HG03095 (cell line): ENCODE measurements around the gene MRS2.
A peak's percentile ranks its signal among the peaks of the same experiment; 100 is the strongest.
"Not testable (repeated sequence)": the region's sequence is repeated elsewhere in the genome, so short reads cannot be mapped to it uniquely, and the experiment has no call there.

Source experiments
- ATAC-seq: cut with Tn5 transposase; IDR thresholded peaks from one replicate; pipeline ENCODE4 v1.9.1; 2021; ENCODE audit warnings: moderate library complexity; ENCODE audit not compliant: unreplicated experiment

The MRS2 gene

DNA sequence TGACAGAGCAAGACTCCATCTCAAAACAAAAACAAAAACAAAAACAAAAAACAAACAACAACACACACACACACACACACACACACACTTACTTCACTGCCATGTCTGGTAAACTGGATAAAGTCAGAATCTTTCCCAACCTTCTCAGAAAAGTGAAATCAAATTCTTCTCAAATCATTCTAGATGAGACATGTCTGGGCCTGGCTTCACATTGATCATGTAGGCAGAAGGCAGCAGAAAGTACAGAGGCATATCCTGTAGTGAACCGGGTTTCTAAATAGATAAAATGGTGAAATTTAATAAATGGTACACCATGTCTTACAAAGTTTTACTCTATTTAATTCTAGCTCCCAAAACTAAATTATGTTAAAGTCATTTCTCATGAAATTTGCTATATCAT is 14.9 kb upstream of the MRS2 start:
- no peak for ATAC-seq

- ATAC-seq, result no peak
These were observed 11.5 kb upstream of the MRS2 start for GRCh38 chr6:24391208-24391607.

- ATAC-seq, result peak; percentile 87
These were observed 10.9 kb upstream of the MRS2 start for GRCh38 chr6:24391756-24392405.

- no peak for ATAC-seq
These were observed 8.5 kb upstream of the MRS2 start for GRCh38 chr6:24394061-24394779.

DNA sequence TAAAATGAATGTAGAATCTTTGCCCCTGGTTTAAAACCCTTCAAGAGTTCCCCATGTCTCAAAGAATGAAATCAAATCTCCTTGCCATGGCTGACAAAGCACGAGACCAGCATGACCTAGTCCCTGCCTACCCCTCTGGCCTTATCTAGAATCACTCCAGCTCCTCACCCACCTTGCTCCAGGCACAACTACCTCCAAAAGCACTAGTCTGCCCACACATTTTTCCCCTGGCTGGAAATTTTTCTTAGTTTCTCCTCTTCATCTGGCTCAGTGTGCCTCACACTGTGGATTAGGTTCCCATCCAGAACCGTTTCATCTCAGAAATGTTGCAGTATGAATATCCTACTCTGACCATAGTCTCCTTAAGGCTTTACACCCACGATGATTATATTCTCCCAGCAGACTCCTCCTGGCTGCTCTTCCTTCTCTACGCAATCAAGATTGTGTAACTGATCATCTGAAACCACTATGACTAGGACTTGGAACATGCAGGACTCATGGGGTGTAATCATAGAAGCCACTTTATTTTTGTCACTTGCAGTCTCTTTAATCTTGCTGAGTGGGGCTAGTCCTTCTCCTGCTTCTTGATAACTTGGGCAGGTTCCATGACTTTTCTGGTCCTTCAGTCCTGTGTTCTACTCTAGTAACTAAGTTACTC is 7.8 kb upstream of the MRS2 start:
- ATAC-seq, result no peak

DNA sequence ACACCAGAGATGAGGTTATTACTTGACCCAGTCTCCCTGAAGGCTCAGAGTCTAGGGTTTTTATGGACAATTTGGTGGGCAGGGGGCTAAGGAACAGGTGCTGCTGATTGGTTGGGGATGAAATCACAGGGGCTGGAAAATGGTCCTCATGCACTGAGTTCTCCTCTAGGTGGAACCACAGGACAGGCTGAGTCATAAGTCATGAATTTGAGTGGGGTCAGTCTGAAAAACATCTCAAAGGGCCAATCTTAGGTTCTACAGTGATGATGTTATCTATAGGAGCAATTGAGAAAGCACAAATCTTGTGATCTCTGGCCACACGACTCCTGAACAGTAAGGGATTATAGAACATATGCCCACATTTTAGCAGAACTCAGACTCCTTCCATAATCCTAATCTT is 5.9 kb upstream of the MRS2 start:
- ATAC-seq, result no peak

DNA sequence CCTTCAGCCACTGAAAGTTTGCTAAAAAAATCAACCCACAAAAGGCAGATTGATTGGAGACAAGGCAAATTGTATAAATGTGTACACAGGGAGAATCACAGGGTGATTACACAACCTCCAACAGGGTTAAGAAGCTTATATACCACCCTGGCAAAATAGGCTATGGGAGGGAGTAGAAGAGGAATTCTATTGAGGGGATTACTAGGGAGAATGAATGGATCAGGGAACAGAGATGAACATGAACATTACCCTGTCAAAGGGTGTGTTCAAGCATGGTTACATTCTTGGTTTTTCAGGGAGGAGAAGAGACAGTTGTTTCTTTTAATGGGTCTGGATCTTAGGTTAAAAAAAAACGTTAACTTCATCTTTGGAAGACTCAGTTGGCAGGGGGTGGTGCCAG is 5.1 kb upstream of the MRS2 start:
- no peak for ATAC-seq

- ATAC-seq, result not testable (repeated sequence)
These were observed 2.4 kb upstream of the MRS2 start for GRCh38 chr6:24400045-24401039.

- ATAC-seq, result no peak
These were observed 1.3 kb upstream of the MRS2 start for GRCh38 chr6:24401458-24401857.

DNA sequence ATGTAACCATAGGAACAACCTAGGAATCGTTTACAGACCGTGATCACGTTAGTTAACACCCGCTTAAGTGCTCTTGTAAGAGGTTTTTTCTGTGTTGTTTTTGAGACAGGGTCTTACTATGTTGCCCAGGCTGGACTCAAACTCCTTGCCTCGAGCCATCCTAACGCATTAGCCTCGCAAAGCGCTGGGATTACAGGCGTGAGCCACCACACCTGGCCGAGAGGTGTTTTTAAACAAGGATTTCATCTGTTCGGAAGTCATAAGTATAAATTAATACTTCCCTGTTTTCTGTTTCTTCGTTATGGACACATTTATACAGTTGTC is 727 bp downstream of the MRS2 start:
- ATAC-seq, result no peak

GRCh38 chr6:24405262-24405661 is 2.5 kb downstream of the MRS2 start:
- ATAC-seq, result no peak

GRCh38 chr6:24408719-24409410 is 6.1 kb downstream of the MRS2 start:
- peak; percentile 91 for ATAC-seq

- no peak for ATAC-seq
These were observed 7.9 kb downstream of the MRS2 start for GRCh38 chr6:24410622-24411021.

GRCh38 chr6:24412294-24412693 is 9.6 kb downstream of the MRS2 start:
- ATAC-seq, result no peak

GRCh38 chr6:24414531-24414930 is 11.8 kb downstream of the MRS2 start:
- not testable (repeated sequence) for ATAC-seq

DNA sequence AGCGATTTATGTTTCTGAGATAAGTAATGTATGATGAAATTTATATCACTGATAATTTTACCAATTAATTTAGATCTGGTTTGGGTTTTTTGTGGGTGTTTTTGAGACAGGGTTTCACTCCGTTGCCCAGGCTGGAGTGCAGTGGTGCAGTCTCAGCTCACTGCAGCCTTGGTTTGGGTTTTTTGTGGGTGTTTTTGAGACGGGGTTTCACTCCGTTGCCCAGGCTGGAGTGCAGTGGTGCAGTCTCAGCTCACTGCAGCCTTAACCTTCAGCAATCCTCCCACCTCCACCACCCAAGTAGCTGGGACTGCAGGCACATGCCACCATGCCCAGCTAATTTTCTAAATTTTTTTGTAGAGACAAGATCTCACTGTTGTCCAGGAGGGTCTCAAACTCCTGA is 13.0 kb downstream of the MRS2 start:
- peak; percentile 59 for ATAC-seq

GRCh38 chr6:24419526-24419925 is 16.8 kb downstream of the MRS2 start:
- ATAC-seq, result no peak

DNA sequence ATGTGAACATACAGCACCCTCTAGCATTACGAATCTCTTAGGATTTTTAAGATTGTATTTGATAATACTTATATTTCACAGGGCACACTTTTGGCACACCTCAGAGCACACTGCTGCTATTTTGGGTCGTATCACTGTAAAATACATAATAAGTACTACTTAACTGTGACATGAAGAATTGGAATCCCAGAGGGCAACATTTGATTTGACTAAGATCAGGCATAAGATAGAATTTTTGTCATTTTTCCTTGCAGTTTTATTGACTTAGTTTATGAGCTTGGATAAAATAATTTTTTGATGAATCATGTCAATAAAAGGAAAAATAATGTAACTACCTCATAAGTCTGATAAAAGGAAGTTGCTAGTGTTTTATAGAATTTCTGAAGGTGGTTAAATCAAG is 22.4 kb downstream of the MRS2 start:
- no peak for ATAC-seq

- ATAC-seq, result no peak
These were observed 24.2 kb downstream of the MRS2 start for GRCh38 chr6:24426729-24427446.

DNA sequence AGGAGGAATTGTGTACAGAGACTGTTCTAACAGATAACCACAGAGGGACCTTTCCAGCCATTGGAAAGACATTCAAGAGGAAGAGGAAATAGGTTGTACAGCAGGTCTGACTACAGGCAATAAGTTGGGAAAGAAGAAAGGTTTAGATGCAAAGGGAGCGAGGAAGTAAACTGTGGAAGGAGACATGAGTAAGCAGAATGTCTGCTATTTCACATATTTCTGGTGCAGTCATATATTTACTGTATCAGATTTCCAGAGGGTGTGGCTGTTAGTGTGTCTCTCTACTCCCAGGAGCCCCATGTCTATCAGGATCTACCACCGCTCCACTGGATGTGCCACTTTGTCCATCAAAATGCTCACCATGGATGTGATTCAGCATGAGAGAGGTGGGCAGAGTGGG is 25.9 kb downstream of the MRS2 start:
- ATAC-seq, result no peak
